Measurements from ENCODE around the gene NUTM2D.
"Not testable (repeated sequence)": the region's sequence is repeated elsewhere in the genome, so short reads cannot be mapped to it uniquely, and the experiment has no call there.

DNA sequence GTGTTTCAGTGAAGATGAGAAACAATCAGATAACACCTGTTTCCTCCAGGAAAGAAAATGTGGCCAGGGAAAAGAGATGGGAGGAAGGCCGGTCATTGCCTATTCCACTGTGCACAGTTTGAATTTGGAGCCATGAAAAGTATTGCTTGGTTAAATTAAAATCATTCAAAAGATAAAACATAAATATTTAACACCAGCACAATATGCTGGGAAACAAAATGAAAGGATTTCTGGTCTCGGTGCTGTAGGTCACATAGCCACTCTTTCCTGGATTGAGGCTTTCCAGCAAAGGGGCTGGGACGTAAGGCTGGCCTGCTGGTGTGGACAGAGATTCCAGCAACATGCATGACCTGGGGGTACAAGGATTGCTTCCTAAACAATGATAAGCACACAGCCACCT, at the start of gene NUTM2D:
- TF ChIP-seq POLR2A (IDR thresholded peaks at IDR 0.05) = not testable (repeated sequence)
- TF ChIP-seq, protein P1, sequence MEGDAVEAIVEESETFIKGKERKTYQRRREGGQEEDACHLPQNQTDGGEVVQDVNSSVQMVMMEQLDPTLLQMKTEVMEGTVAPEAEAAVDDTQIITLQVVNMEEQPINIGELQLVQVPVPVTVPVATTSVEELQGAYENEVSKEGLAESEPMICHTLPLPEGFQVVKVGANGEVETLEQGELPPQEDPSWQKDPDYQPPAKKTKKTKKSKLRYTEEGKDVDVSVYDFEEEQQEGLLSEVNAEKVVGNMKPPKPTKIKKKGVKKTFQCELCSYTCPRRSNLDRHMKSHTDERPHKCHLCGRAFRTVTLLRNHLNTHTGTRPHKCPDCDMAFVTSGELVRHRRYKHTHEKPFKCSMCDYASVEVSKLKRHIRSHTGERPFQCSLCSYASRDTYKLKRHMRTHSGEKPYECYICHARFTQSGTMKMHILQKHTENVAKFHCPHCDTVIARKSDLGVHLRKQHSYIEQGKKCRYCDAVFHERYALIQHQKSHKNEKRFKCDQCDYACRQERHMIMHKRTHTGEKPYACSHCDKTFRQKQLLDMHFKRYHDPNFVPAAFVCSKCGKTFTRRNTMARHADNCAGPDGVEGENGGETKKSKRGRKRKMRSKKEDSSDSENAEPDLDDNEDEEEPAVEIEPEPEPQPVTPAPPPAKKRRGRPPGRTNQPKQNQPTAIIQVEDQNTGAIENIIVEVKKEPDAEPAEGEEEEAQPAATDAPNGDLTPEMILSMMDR (IDR thresholded peaks at IDR 0.05) = not testable (repeated sequence)
